ENCODE results near the gene MEIS2. TPM values are rescaled to one million over a fixed set of nuclear protein-coding genes. Genes with fewer than 3 reads are reported as not detected.

Gene MEIS2
- total RNA-seq, 1 donor from 2014 or later: 6.0 TPM

DNA sequence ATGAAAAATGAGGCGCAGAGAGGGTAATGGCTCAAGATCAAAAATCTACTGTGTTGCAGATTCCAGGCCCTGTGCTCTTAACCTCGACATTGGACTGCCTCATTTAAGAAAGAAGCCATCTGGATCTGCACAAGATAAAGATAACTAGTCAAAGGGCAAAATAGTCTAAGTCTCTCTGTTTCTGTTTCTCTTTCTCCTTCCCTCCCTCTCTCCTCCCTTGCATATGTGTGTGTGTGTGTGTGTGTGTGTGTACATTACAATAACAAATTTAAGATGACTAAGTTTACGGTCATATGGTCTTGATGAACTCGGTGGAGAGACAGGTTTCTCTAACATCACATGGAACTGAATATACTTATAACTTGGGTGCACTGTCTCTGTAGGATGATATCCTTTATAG is 69.2 kb downstream of the MEIS2 start:
- TF ChIP-seq CTCF (IDR thresholded peaks at IDR 0.05; ENCODE audit: partially characterized antibody, unreplicated experiment): no peak
- no peak overlapping the region for H3K27ac Mint-ChIP-seq (ENCODE audit: unreplicated experiment)
- H3K4me3 Mint-ChIP-seq (ENCODE audit: unreplicated experiment): no peak overlapping the region
- H3K9me3 Mint-ChIP-seq (ENCODE audit: unreplicated experiment): no peaks in the 10 kb centered on the region
- DNase-seq: no peak
- H3K27me3 Mint-ChIP-seq (ENCODE audit: unreplicated experiment): peaks cover 2% of the 10 kb centered on the region
- H3K4me1 Mint-ChIP-seq (ENCODE audit: low read depth, unreplicated experiment): peaks cover 11% of the 10 kb centered on the region
- H3K36me3 Mint-ChIP-seq (ENCODE audit: unreplicated experiment): no peaks in the 10 kb centered on the region

- Mint-ChIP-seq H3K4me3 (ENCODE audit: unreplicated experiment) (no peak overlapping the region), H3K4me1 (ENCODE audit: low read depth, unreplicated experiment) (peaks cover 7% of the 10 kb centered on the region), H3K9me3 (ENCODE audit: unreplicated experiment) (no peaks in the 10 kb centered on the region), H3K36me3 (ENCODE audit: unreplicated experiment) (no peaks in the 10 kb centered on the region), H3K27ac (ENCODE audit: unreplicated experiment) (no peak overlapping the region), H3K27me3 (ENCODE audit: unreplicated experiment) (peaks cover 1% of the 10 kb centered on the region)
- DNase-seq: no peak
- TF ChIP-seq CTCF (IDR thresholded peaks at IDR 0.05; ENCODE audit: partially characterized antibody, unreplicated experiment): no peak
Measured at GRCh38 chr15:37028625-37029296, 71.6 kb downstream of the MEIS2 start.

GRCh38 chr15:37020852-37021251 is 79.5 kb downstream of the MEIS2 start:
- no peak overlapping the region for H3K4me3 Mint-ChIP-seq (ENCODE audit: unreplicated experiment)
- no peak overlapping the region for H3K27ac Mint-ChIP-seq (ENCODE audit: unreplicated experiment)
- no peak for DNase-seq
- H3K4me1 Mint-ChIP-seq (ENCODE audit: low read depth, unreplicated experiment): peaks cover 2% of the 10 kb centered on the region
- no peaks in the 10 kb centered on the region for H3K27me3 Mint-ChIP-seq (ENCODE audit: unreplicated experiment)
- H3K9me3 Mint-ChIP-seq (ENCODE audit: unreplicated experiment): peaks cover 6% of the 10 kb centered on the region
- H3K36me3 Mint-ChIP-seq (ENCODE audit: unreplicated experiment): peaks cover 15% of the 10 kb centered on the region
- TF ChIP-seq CTCF (IDR thresholded peaks at IDR 0.05; ENCODE audit: partially characterized antibody, unreplicated experiment): no peak

DNA sequence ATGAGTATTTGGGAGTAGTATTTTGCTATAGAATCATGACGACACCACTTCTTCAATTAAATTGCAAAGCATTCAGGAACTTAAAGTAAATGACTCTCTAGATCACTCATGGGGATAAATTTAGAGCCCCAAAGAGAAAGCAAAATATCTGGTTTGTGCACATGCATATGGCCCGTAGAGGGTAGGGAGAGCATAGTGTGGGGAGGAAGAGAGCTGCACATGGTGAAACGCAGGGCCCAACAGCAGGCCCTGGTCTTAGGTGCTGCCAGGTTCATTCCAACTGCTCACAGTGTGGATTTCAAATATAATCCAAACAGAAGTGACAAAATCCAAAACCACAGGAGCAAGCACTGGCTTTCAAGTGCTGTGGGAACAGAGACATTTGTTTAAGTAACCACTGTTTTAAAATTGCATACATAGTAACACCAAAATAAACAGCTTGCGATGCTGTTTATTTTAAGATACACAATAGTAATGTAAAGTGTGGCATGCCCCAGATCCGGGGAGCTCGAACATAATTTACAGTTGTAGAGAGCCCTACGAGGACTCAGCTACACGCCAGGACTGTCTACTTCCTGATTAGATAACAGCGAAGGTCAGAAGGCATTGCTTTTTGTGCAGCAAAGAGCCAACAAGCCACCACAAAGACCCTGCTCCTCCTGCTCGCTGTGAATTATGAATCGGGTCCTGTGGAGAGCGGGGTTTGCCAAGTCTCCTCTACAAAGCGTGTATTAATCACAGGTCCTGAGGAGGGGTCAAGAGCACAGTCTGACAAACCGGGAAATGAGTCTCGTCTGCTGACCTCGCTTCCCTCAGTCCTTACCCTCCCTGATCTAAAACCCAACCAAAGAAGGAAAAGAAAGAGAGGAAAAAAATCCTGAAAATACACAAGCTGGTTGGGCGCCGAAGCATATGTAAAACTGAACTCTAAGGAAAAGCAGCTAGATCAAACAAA is 80.6 kb downstream of the MEIS2 start:
- H3K27ac Mint-ChIP-seq (ENCODE audit: unreplicated experiment): no peak overlapping the region
- H3K36me3 Mint-ChIP-seq (ENCODE audit: unreplicated experiment): peaks cover 15% of the 10 kb centered on the region
- no peak for TF ChIP-seq CTCF (IDR thresholded peaks at IDR 0.05; ENCODE audit: partially characterized antibody, unreplicated experiment)

More for the DNA sequence above, 80.6 kb downstream of the MEIS2 start:
- DNase-seq: no peak
- H3K4me1 Mint-ChIP-seq (ENCODE audit: low read depth, unreplicated experiment): peaks cover 9% of the 10 kb centered on the region
- no peak overlapping the region for H3K4me3 Mint-ChIP-seq (ENCODE audit: unreplicated experiment)
- H3K27me3 Mint-ChIP-seq (ENCODE audit: unreplicated experiment): no peaks in the 10 kb centered on the region
- peaks cover 6% of the 10 kb centered on the region for H3K9me3 Mint-ChIP-seq (ENCODE audit: unreplicated experiment)
